ENCODE data around the gene TMPRSS3.
"Not testable (repeated sequence)": the region's sequence is repeated elsewhere in the genome, so short reads cannot be mapped to it uniquely, and the experiment has no call there.

TMPRSS3 gene

GRCh38 chr21:42427809-42428419 lies 32.1 kb upstream of the TMPRSS3 start:
- DNase-seq: no peak

GRCh38 chr21:42426876-42427480 lies 31.1 kb upstream of the TMPRSS3 start:
- no peak for DNase-seq

- no peak for DNase-seq
Observed at GRCh38 chr21:42426424-42426823, 30.6 kb upstream of the TMPRSS3 start.

GRCh38 chr21:42425591-42425990 lies 29.7 kb upstream of the TMPRSS3 start:
- DNase-seq: no peak

- no peak for DNase-seq
Observed at GRCh38 chr21:42424914-42425541, 29.2 kb upstream of the TMPRSS3 start.

- DNase-seq: no peak
Observed at GRCh38 chr21:42423685-42424084, 27.8 kb upstream of the TMPRSS3 start.

- DNase-seq: no peak
Observed at GRCh38 chr21:42423197-42423675, 27.4 kb upstream of the TMPRSS3 start.

- no peak for DNase-seq
Observed at GRCh38 chr21:42421018-42421793, 25.4 kb upstream of the TMPRSS3 start.

- no peak for DNase-seq
Observed at GRCh38 chr21:42419845-42420244, 24.0 kb upstream of the TMPRSS3 start.

GRCh38 chr21:42418886-42419285 lies 23.0 kb upstream of the TMPRSS3 start:
- DNase-seq: no peak

- no peak for DNase-seq
Observed at GRCh38 chr21:42417533-42417932, 21.7 kb upstream of the TMPRSS3 start.

- DNase-seq: no peak
Observed at GRCh38 chr21:42414928-42415769, 19.3 kb upstream of the TMPRSS3 start.

- no peak for DNase-seq
Observed at GRCh38 chr21:42414553-42414927, 18.7 kb upstream of the TMPRSS3 start.

- DNase-seq: no peak
Observed at GRCh38 chr21:42414066-42414465, 18.2 kb upstream of the TMPRSS3 start.

GRCh38 chr21:42413500-42413899 lies 17.6 kb upstream of the TMPRSS3 start:
- DNase-seq: no peak

GRCh38 chr21:42413093-42413492 lies 17.2 kb upstream of the TMPRSS3 start:
- no peak for DNase-seq

GRCh38 chr21:42412636-42412933 lies 16.7 kb upstream of the TMPRSS3 start:
- no peak for DNase-seq

GRCh38 chr21:42411891-42412635 lies 16.2 kb upstream of the TMPRSS3 start:
- no peak for DNase-seq

GRCh38 chr21:42411197-42411869 lies 15.5 kb upstream of the TMPRSS3 start:
- peak in 1 of 2 experiments; percentile 5 for DNase-seq

GRCh38 chr21:42409366-42409765 lies 13.5 kb upstream of the TMPRSS3 start:
- no peak for DNase-seq

GRCh38 chr21:42408718-42409117 lies 12.9 kb upstream of the TMPRSS3 start:
- not testable (repeated sequence) for DNase-seq

GRCh38 chr21:42407476-42407875 lies 11.6 kb upstream of the TMPRSS3 start:
- no peak for DNase-seq
